22Rv1 (cell line): ENCODE data around the gene OTOP1.

ENCODE experiments used
- H3K27ac ChIP-seq: fragments of 450-650 bp; 2 replicates; pipeline ENCODE4 v1.5.1; 2017
- CTCF ChIP-seq: fragments of 450-650 bp; IDR thresholded peaks from 2 replicates; pipeline ENCODE4 v1.5.1; 2017; ENCODE audit warnings: mild to moderate bottlenecking
- ZFX ChIP-seq: fragments of 450-650 bp; IDR thresholded peaks from 2 replicates; pipeline ENCODE4 v1.6.1; 2017; ENCODE audit warnings: antibody characterized with exemption, borderline replicate concordance

OTOP1 gene

GRCh38 chr4:4226606-4227438 is at the start of gene OTOP1:
Gene OTOP1, minus strand, starts transcription at chr4:4226929. Its CDS starts 65 bp downstream, at chr4:4226864.
- no peak for TF ChIP-seq ZFX
- no peak for TF ChIP-seq CTCF
- H3K27ac ChIP-seq = no peak within 1 kb of the TSS

- H3K27ac ChIP-seq = no peak overlapping the region
- TF ChIP-seq ZFX (no peak), CTCF (no peak)
Measured at GRCh38 chr4:4274226-4274625, 47.5 kb upstream of the OTOP1 start.

- TF ChIP-seq CTCF (no peak; the same call in 1 of the 2 replicates), ZFX (no peak)
Measured at GRCh38 chr4:4271912-4272311, 45.2 kb upstream of the OTOP1 start.

GRCh38 chr4:4270529-4270928 is 43.8 kb upstream of the OTOP1 start:
- H3K27ac ChIP-seq = no peak overlapping the region
- TF ChIP-seq ZFX (no peak), CTCF (no peak)

More at GRCh38 chr4:4271912-4272311, 45.2 kb upstream of the OTOP1 start:
- H3K27ac ChIP-seq = no peak overlapping the region

- no peak for TF ChIP-seq ZFX
- TF ChIP-seq CTCF = no peak
- no peak overlapping the region for H3K27ac ChIP-seq
Measured at GRCh38 chr4:4269856-4270255, 43.1 kb upstream of the OTOP1 start.

- no peak overlapping the region for H3K27ac ChIP-seq
- TF ChIP-seq CTCF (no peak), ZFX (no peak)
Measured at GRCh38 chr4:4269331-4269731, 42.6 kb upstream of the OTOP1 start.

- H3K27ac ChIP-seq = no peak overlapping the region
- TF ChIP-seq ZFX (no peak), CTCF (no peak)
Measured at GRCh38 chr4:4268776-4269175, 42.0 kb upstream of the OTOP1 start.
